H9 (cell line): ENCODE measurements around the gene KNSTRN. TPM values are rescaled to one million over a fixed set of nuclear protein-coding genes. Genes with fewer than 3 reads are reported as not detected.

Experiments used
- DNase-seq: peaks from one replicate; pipeline ENCODE4 v3.0.0-alpha.2; 2017
- H2AFZ ChIP-seq: one replicate; pipeline ENCODE4 v1.6.1; 2013; ENCODE audit warnings: mild to moderate bottlenecking, low read length, control low read depth, moderate library complexity
- H2AK5ac ChIP-seq: 2 replicates; pipeline ENCODE4 v1.6.1; 2013; ENCODE audit warnings: low read length, control low read depth, mixed read lengths; ENCODE audit not compliant: insufficient read length
- H2BK120ac ChIP-seq: one replicate; pipeline ENCODE4 v1.6.1; 2013; ENCODE audit warnings: low read depth, mild to moderate bottlenecking, low read length, control low read depth, inconsistent platforms; ENCODE audit not compliant: poor library complexity, severe bottlenecking
- H2BK12ac ChIP-seq: 2 replicates; pipeline ENCODE4 v1.6.1; 2013; ENCODE audit warnings: low read length, control low read depth, mixed read lengths, low read depth; ENCODE audit not compliant: insufficient read length
- H2BK15ac ChIP-seq: 2 replicates; pipeline ENCODE4 v1.6.1; 2013; ENCODE audit warnings: low read depth, low read length, control low read depth
- H2BK20ac ChIP-seq: one replicate; pipeline ENCODE4 v1.6.1; 2013; ENCODE audit warnings: low read depth, mild to moderate bottlenecking, low read length, control low read depth, inconsistent platforms; ENCODE audit not compliant: poor library complexity, severe bottlenecking
- H2BK5ac ChIP-seq: 2 replicates; pipeline ENCODE4 v1.6.1; 2013; ENCODE audit warnings: low read length, control low read depth, mixed read lengths; ENCODE audit not compliant: insufficient read length
- H3K14ac ChIP-seq: 2 replicates; pipeline ENCODE4 v1.6.1; 2013; ENCODE audit warnings: low read length, control low read depth; ENCODE audit not compliant: insufficient read depth
- H3K18ac ChIP-seq: 2 replicates; pipeline ENCODE4 v1.6.1; 2013; ENCODE audit warnings: low read depth, mild to moderate bottlenecking, mixed read lengths, low read length, control low read depth; ENCODE audit not compliant: insufficient read length
- H3K23ac ChIP-seq: 2 replicates; pipeline ENCODE4 v1.6.1; 2013; ENCODE audit warnings: low read length, control low read depth, mixed read lengths, low read depth; ENCODE audit not compliant: insufficient read length
- H3K23me2 ChIP-seq: 2 replicates; pipeline ENCODE4 v1.6.1; 2013; ENCODE audit warnings: low read depth, mild to moderate bottlenecking, mixed read lengths, low read length, control low read depth; ENCODE audit not compliant: insufficient read length, poor library complexity, severe bottlenecking
- H3K27ac ChIP-seq: 2 replicates; pipeline ENCODE4 v1.5.1; 2013; ENCODE audit warnings: low read length, control low read depth, mixed read lengths, low read depth; ENCODE audit not compliant: insufficient read length
- H3K27me3 ChIP-seq: 2 replicates; pipeline ENCODE4 v1.6.1; 2013; ENCODE audit warnings: low read length, control low read depth, inconsistent platforms; ENCODE audit not compliant: insufficient read depth
- H3K4ac ChIP-seq: 2 replicates; pipeline ENCODE4 v1.6.1; 2013; ENCODE audit warnings: low read depth, mild to moderate bottlenecking, control low read depth, inconsistent platforms, low read length, moderate library complexity
- H3K4me1 ChIP-seq: 2 replicates; pipeline ENCODE4 v1.6.1; 2013; ENCODE audit warnings: low read length, control low read depth, inconsistent platforms; ENCODE audit not compliant: insufficient read depth
- H3K4me2 ChIP-seq: 2 replicates; pipeline ENCODE4 v1.6.1; 2013; ENCODE audit warnings: low read length, control low read depth, mixed read lengths; ENCODE audit not compliant: insufficient read length, insufficient read depth
- H3K56ac ChIP-seq: 2 replicates; pipeline ENCODE4 v1.6.1; 2013; ENCODE audit warnings: low read depth, mild to moderate bottlenecking, mixed read lengths, low read length, control low read depth; ENCODE audit not compliant: insufficient read length
- H3K79me1 ChIP-seq: 2 replicates; pipeline ENCODE4 v1.6.1; 2013; ENCODE audit warnings: low read depth, mild to moderate bottlenecking, moderate library complexity, low read length, control low read depth, inconsistent platforms; ENCODE audit not compliant: insufficient read depth, poor library complexity, severe bottlenecking
- H3K79me2 ChIP-seq: 2 replicates; pipeline ENCODE4 v1.6.1; 2013; ENCODE audit warnings: low read length, control low read depth, inconsistent platforms; ENCODE audit not compliant: insufficient read depth
- H3K9ac ChIP-seq: 2 replicates; pipeline ENCODE4 v1.6.1; 2013; ENCODE audit warnings: low read length, control low read depth, mixed read lengths; ENCODE audit not compliant: insufficient read length; ENCODE audit errors: extremely low read depth
- H3K9me3 ChIP-seq: one replicate; pipeline ENCODE4 v1.6.1; 2013; ENCODE audit warnings: low read depth, low read length, inconsistent platforms; ENCODE audit not compliant: control insufficient read depth
- H3T11ph ChIP-seq: one replicate; pipeline ENCODE4 v1.6.1; 2013; ENCODE audit warnings: mild to moderate bottlenecking, low read length, control low read depth, inconsistent platforms
- H4K20me1 ChIP-seq: one replicate; pipeline ENCODE4 v1.6.1; 2013; ENCODE audit not compliant: control insufficient read depth, insufficient read length, insufficient read depth
- H4K5ac ChIP-seq: 2 replicates; pipeline ENCODE4 v1.6.1; 2013; ENCODE audit warnings: low read depth, mild to moderate bottlenecking, mixed read lengths, low read length, control low read depth; ENCODE audit not compliant: insufficient read length
- H4K8ac ChIP-seq: replicated peaks from 2 replicates; pipeline ENCODE4 v1.6.1; 2013; ENCODE audit warnings: low read length, control low read depth, mixed read lengths, low read depth; ENCODE audit not compliant: insufficient read length
- H4K91ac ChIP-seq: 2 replicates; pipeline ENCODE4 v1.6.1; 2013; ENCODE audit warnings: low read depth, mild to moderate bottlenecking, moderate library complexity, mixed read lengths, low read length, control low read depth; ENCODE audit not compliant: insufficient read length
- H3K27ac Mint-ChIP-seq, 3 experiments: 2 replicates in 2 of 3; 3 replicates in 1 of 3; pipeline ENCODE4 v1.8.0; 2020 to 2021; ENCODE audit warnings: mixed read lengths in 3 of 3, mild to moderate bottlenecking in 1 of 3, moderate library complexity in 1 of 3
- H3K27me3 Mint-ChIP-seq: 2 replicates; pipeline ENCODE4 v1.8.0; 2021; ENCODE audit warnings: low read depth, mild to moderate bottlenecking, moderate library complexity, mixed read lengths
- H3K36me3 Mint-ChIP-seq, 3 experiments: 2 replicates in 2 of 3; 3 replicates in 1 of 3; pipeline ENCODE4 v1.8.0; 2020 to 2021; ENCODE audit warnings: low read depth in 3 of 3, mixed read lengths in 3 of 3; ENCODE audit not compliant: insufficient read depth in 1 of 3
- H3K4me1 Mint-ChIP-seq, 2 experiments: 2 replicates each; pipeline ENCODE4 v1.8.0; 2020; ENCODE audit warnings: mixed read lengths in 2 of 2
- H3K4me3 Mint-ChIP-seq, 2 experiments: 2 replicates in 1 of 2; 3 replicates in 1 of 2; pipeline ENCODE4 v1.8.0; 2020 to 2021; ENCODE audit warnings: mild to moderate bottlenecking in 2 of 2, mixed read lengths in 2 of 2, moderate library complexity in 1 of 2
- H3K9me3 Mint-ChIP-seq, 2 experiments: 2 replicates in 1 of 2; 3 replicates in 1 of 2; pipeline ENCODE4 v1.8.0; 2020; ENCODE audit warnings: mild to moderate bottlenecking in 2 of 2, mixed read lengths in 2 of 2, moderate library complexity in 1 of 2
- CTCF ChIP-seq: fragments of 200-600 bp; sonication (generic); conservative IDR thresholded peaks from 3 replicates; pipeline ENCODE4 v1.8.0; 2021; ENCODE audit warnings: antibody characterized with exemption, mild to moderate bottlenecking
- WGBS: extraction: QIAGEN DNeasy Blood & Tissue Kit; methylation state at CpG from one replicate; pipeline ENCODE4 v1.1.7; 2013; ENCODE audit warnings: missing lambda C conversion rate, low lambda C conversion rate, mixed read lengths; ENCODE audit not compliant: insufficient read length; ENCODE audit errors: extremely low coverage; 5-methylcytosine and 5-hydroxymethylcytosine counted together
- total RNA-seq: library from RNA; stranded (reverse); gene quantifications from 2 replicates; pipeline ENCODE4 v1.2.1, GENCODE V29; 2021

The KNSTRN gene
- total RNA-seq, 1 experiment from 2014 or later = 53.9 TPM

GRCh38 chr15:40363611-40364010 lies 18.9 kb upstream of the KNSTRN start:
- WGBS = no CpG with 5 or more reads among the region's 8 CpGs

More at GRCh38 chr15:40363611-40364010, 18.9 kb upstream of the KNSTRN start:
- Histone ChIP-seq H3K4me1 (no peaks in the 10 kb centered on the region; the same call in 1 of the 2 replicates), H3K4ac (no peak overlapping the region), H4K8ac (no peak overlapping the region), H3K27ac (no peak overlapping the region), H3K14ac (no peak overlapping the region; the same call in 1 of the 2 replicates), H3K56ac (no peak overlapping the region), H3K79me2 (no peaks in the 10 kb centered on the region), H2BK20ac (no peak overlapping the region), H4K20me1 (no peaks in the 10 kb centered on the region), H4K5ac (no peak overlapping the region), H3K9me3 (no peaks in the 10 kb centered on the region), H3K79me1 (no peaks in the 10 kb centered on the region), H2BK12ac (no peak overlapping the region), H3K23ac (no peak overlapping the region), H3K18ac (no peak overlapping the region), H3K4me2 (no peak overlapping the region), H2BK120ac (no peak overlapping the region), H4K91ac (no peak overlapping the region), H3K9ac (no peak overlapping the region), H3K23me2 (no peaks in the 10 kb centered on the region), H2AFZ (no peak overlapping the region), H2AK5ac (no peak overlapping the region), H3K27me3 (peaks cover 3% of the 10 kb centered on the region), H3T11ph (no peak overlapping the region), H2BK5ac (no peak overlapping the region), H2BK15ac (no peak overlapping the region)
- H3K27me3 Mint-ChIP-seq = peaks cover 64% of the 10 kb centered on the region
- peaks cover 9 to 20% of the 10 kb centered on the region in 2 experiments for H3K4me1 Mint-ChIP-seq
- no peaks in the 10 kb centered on the region; a peak in 1 of 7 replicates for H3K36me3 Mint-ChIP-seq
- DNase-seq = no peak
- H3K9me3 Mint-ChIP-seq = no peaks in the 10 kb centered on the region
- H3K27ac Mint-ChIP-seq = no peak overlapping the region
- no peak overlapping the region for H3K4me3 Mint-ChIP-seq
- TF ChIP-seq CTCF = no peak
